GM19239 (cell line): ENCODE data around the gene LLGL2.

ENCODE experiments used
- DNase-seq: peaks from one replicate; pipeline ENCODE4 v3.0.0; 2011; ENCODE audit warnings: low spot score; ENCODE audit not compliant: insufficient read length
- FAIRE-seq: peaks from 2 replicates; lab custom pipeline; 2011; peaks lifted over from hg19 to GRCh38; lab: Jason Lieb, UNC

The LLGL2 gene

DNA sequence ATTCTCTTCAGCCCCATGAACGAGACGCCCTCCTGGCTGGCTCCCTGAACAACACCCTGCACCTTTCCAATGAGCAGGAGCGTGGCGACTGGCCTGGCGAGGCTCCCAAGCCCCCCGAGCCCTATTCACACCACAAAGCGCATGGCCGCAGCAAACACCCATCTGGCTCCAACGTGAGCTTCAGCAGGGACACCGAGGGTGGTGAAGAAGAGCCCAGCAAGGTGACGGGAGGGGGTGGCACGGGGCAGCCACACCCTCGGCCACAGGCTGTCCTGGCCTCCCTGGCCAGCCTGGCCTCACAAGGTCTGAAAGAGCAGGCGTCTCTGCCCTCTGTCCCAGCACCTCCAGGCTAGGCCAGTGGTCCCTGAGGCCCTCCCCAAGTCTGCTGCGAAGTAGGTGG, 33.8 kb upstream of the LLGL2 start:
- FAIRE-seq (no peak), DNase-seq (no peak)

DNA sequence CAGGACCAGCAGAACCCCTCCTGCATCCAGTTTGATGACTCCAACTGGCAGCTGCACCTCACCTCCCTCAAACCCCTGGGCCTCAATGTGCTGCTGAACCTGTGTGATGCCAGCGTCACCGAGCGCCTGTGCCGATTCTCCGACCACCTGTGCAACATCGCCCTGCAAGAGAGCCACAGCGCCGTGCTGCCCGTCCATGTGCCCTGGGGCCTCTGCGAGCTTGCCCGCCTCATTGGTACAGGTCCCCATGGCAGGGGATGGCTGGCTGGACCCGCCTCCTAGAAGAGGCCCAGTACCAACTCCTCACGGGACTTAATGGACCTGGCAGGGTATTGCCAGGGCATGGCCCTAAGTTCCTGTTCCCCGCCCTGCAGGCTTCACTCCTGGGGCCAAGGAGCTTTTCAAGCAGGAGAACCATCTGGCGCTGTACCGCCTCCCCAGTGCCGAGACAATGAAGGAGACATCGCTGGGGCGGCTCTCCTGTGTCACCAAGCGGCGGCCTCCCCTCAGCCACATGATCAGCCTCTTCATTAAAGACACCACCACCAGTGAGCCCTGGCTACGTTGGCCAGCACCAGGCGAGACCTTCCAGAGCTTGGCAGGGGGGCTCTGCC, 32.8 kb upstream of the LLGL2 start:
- no peak for FAIRE-seq
- DNase-seq, result no peak

DNA sequence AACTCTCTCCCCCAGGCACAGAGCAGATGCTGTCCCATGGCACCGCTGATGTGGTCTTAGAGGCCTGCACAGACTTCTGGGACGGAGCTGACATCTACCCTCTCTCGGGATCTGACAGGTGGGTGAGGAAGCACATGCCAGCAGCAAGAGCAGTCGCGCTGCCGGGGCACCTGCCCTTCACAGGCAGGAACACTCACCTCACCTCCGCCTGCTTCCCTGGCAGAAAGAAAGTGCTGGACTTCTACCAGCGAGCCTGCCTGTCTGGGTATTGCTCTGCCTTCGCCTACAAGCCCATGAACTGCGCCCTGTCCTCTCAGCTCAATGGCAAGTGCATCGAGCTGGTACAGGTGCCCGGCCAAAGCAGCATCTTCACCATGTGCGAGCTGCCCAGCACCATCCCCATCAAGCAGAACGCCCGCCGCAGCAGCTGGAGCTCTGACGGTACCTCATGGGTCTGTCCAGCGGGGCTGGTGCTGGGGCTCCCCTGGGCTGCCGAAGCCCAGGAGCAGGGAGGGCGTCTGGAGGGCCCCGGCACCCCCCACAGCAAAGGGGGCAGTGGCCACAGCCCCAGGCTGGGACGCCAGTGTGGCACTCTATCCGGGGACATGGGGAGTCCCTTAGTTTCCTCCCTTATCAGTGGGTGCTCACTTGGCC, 31.9 kb upstream of the LLGL2 start:
- no peak for FAIRE-seq

DNA sequence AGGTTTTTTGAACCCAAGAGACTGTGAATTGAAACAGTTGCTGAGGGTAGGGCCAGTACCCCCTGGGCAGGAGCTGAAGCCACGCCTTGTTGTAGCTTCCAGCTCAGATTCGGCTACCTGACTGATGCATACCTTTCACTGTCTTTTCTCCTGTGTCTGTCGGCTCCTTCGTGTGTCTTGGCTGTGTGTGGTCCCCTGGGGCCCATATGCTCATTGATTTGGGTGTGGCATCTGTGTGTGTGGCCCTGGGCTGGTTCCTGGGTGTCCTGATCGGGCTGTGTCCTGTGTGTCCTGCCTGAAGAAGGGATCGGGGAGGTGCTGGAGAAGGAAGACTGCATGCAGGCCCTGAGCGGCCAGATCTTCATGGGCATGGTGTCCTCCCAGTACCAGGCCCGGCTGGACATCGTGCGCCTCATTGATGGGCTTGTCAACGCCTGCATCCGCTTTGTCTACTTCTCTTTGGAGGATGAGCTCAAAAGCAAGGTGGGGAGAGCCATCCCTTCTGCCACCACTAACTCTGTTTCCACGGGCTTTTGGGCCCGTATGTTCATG, 31.1 kb upstream of the LLGL2 start:
- no peak for DNase-seq
- FAIRE-seq, result no peak

More for the DNA sequence above, 31.9 kb upstream of the LLGL2 start:
- DNase-seq, result no peak

DNA sequence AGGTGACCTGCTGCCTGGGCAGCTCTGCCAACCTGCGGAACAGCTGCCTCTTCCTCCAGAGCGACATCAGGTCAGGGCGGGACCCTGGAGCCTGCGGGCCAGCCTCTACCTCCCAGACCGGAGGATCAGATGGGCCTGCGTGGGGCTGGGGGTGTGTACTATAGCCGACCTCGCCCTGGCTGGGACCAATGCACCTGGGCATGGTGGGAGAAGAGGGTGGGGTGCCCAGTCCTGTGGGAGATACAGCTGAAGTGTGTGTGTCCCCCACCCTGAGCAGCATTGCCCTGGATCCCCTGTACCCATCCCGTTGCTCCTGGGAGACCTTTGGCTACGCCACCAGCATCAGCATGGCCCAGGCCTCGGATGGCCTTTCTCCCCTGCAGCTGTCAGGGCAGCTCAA, 29.5 kb upstream of the LLGL2 start:
- FAIRE-seq, result no peak

DNA sequence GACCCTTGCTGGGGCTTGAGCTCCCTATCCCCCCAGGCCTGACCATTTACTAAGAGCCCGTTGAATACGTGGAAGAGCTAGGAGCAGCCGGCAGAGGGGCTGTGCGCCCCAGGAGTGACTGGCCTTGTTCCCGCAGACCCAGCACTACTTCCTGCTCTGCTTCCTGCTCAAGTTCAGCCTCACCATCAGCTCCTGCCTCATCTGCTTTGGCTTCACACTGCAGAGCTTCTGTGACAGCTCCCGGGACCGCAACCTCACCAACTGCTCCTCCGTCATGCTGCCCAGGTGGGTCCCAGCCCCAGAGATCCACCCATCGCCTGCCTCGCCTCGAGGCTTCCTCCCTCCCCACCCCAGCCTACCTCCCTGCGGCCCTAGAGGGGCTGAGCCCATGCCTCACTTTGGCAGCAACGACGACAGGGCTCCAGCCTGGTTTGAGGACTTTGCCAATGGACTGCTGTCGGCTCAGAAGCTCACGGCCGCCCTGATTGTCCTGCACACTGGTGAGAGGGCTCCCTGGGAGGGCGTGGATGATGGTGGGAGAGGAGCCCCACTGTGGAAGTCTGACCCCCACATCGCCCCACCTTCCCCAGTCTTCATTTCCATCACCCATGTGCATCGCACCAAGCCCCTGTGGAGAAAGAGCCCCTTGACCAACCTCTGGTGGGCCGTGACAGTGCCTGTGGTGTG, 27.3 kb upstream of the LLGL2 start:
- FAIRE-seq, result no peak
- no peak for DNase-seq

More for the DNA sequence above, 29.5 kb upstream of the LLGL2 start:
- DNase-seq, result no peak

DNA sequence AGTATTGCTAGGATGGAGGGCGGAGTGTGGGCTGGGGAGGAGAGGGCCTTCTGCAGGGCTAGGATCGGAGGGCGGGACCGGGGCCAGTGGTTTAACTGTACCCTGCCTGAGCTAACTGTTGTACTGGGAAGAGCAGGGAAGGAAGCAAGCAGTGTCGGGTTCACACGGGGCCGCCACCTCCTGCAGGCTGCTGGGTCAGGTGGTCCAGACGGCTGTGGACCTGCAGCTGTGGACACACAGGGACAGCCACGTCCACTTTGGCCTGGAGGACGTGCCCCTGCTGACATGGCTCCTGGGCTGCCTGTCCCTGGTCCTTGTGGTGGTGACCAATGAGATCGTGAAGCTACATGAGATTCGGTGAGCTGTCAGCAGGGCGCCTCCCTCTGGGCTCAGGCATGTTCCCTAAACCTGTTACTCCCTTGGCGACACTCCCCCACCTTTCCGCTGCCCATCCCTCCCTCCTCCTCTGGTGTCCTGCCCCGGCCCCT, 26.7 kb upstream of the LLGL2 start:
- FAIRE-seq (no peak), DNase-seq (no peak)

DNA sequence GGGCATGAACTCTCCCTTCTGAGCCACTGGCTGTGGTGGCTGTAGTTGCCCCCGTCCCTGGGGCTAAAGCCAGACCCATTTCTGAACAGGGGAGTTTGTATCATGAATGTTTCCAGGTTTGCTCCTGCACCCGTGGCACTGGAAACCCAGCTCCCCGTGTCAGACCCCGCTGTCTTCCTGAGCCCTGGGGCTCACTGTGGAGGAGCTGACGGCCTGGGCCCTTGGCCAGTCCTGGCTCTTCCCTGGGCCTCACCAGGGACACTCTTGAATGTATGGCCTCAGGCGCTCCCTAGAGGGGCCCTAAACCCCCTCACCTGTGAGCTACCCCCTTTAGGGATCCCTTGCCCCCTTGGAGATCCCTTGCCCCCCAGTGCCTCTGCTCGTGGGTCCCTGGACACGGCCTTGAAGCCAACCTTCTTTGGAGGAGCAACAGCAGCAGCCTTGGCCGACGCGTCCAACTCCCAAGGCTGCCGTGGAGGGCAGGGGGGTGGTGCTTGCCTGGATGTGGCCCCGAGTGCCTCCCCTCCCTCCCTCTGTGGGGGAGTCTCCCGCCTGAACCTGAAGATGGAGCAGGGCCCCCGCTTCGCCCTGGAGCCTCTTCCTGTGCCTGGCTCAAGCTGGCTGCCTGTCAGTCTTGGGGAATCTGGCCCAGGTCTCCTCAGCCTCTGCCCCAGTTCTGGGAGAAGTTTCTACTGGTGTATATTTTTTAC, 26.0 kb upstream of the LLGL2 start:
- FAIRE-seq (no peak), DNase-seq (no peak)

DNA sequence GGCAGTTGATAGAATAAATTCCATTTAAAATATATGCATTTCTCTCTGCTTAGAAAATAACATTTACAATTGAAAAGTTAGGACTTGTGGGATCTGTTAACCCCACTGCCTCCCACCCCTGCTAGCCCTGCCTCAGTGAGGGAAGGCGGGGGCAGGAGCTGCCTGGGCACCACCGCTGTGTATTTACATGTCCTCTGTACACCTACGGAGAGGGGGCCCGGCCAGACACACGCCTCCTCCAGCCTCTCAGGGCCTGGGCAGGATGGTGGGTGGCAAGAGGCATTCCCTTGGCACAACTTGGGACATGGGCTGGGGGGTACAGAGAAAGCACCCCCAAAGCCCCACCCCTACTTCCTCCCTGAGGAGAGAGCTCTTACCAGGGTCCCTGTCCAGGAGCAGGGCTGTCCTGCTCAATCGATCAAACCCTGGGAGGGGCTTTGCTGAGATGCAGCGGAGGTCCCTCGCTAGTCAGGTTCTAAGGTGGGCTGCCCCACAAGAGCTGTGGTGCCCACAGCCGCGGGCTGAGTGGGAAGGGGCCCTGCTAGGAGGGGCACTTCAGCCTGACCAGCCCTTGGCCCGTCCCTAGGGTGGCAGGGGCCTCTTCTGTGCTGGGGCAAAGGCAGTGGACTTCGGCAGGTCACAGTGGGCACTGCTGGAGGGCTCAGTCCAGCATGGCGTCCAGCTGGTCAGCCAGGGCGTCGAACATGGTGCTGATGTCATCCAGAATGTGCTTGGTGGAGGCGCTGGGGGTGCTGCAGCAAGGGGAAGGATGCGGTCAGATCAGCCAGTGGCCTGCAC, 24.9 kb upstream of the LLGL2 start:
- DNase-seq, result no peak
- no peak for FAIRE-seq

DNA sequence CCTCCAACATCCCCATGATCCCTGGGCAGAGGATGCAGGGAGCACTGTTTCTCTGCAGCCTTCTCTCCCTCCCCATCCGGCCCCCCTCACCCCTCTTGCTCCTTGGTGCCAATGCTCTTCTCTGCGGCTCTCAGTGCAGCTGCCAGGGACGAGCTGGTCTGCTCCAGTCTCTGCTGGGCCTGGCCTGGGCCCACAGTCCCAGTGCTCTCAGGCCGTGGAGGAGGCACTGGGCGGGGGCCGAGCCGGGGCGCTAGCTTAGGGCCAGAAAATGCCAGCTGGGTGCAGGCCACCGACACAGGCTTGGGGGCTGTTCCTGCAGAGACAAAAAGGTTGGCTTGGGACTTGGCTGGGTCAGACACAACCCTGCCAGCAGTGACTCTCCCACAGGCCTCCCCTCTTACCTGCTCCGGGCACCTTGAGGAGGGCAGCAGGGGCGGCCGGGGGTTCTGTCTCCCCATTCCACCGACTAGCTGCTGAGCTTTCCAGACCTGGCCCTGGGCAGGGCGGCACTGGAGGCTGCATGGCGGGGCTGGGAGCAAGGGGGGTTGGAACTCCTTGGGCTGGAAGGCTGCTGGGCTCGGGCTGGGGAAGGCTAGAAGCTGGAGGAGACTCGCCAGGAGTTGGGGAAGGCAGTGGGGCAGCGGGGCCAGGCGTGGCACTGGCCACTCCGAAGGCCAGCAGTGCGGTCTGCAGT, 24.0 kb upstream of the LLGL2 start:
- no peak for FAIRE-seq
- no peak for DNase-seq

DNA sequence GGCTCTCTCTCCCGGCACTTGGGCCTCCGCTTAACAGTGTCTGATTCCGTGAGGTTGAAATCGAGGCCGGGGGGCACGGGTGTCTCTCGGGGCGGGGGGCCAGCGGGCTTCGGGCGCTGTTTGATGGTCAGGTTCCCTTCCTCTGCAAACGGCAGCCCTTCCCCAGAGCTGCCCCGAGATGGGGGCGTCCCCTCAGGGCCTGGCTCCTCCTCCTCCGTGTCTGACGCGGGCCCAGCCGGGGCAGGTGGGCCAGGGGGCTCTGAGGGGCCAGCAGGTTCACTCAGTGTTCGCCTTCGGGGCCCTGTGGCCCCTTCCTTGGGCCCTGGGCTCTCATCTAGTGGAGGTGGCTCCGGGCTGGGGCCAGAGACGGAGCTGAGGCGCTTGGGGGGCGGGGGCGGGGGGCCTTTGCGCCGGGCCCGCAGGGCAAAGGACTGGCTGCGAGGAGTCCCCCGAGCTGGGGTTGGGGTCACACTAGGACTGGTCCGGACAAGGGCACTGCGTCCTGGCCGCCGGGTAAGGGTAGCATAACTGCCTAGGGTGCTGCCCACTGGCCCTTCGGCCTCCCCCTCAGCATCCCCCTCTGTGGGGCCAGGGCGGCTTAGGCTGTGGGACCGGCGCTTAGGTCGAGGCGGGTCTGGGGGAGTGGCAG, 23.3 kb upstream of the LLGL2 start:
- DNase-seq (no peak), FAIRE-seq (no peak)

DNA sequence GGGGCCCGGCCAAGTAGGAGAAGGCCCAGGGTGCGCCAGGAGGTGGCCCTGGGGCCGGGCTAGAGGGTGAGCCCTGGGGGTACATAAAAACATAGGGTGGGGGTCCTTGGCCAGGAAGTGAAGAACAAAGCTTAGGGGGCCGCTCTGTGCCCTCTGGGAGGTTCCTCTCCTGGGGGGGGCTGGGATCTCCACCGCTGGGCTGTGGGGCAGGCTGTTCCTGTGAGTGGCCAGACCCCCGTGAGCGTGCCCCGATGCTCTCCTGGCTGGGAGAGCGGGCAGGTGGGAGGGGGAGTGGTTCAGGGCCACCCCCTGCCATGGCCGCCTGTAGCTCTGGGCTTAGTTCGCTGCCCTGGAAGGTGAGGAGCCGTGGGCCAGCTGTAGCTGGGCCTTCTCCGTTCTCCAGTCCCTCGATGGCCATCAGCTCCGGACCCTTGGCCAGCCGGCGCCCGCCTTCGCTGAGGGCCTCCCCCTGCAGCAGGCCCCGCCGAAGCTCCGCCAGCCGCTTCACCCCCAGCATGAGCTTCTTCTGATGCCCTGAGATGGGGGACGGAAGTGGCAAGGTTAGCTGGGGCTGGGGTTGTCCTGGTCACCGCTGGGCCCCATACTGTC, 22.7 kb upstream of the LLGL2 start:
- FAIRE-seq (no peak), DNase-seq (no peak)

DNA sequence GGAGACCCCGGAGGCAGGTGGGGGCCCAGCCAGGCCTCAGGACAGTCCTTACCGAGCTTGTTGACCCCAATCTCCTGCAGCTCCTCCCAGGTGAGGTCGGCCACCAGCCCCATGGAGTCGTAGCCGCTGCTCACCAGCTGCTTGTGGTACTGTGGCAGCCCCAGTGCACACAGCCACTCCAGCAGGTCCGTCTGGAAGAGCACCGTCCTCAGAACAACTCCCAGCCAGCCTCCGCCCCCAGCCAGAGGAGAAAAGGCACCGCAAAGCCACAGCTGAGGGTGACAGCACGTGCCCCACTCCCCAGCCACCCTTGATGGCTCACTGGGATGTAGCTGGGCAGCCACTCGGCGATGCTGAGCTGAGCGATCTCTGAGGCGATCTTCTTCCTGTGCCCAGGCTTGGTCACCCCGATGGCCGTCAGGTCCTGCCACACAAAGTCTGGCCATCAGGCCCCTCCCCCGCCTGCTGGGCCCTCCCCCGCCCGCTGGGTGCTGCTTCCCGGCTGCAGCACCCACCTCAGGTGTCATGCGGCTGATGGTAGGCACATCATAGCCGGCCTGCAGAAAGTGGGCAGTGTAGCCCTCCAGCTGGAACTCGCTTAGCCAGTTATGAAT, 22.1 kb upstream of the LLGL2 start:
- no peak for FAIRE-seq

DNA sequence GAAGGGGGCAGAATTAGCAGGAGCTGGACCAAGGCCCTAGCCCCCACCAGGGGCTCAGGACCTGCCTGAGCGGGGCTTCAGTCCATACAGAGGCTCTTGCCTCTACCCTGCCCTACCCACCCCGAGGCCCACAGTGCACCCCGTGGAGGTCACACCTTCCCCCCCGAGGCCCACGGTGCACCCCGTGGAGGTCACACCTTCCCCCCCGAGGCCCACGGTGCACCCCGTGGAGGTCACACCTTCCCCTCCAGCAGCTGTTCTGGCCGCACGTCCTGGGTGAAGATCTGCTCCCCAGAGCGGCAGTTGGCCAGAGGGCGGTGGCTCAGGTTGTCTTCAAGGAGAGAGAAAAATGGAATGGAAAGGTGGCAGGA, 21.5 kb upstream of the LLGL2 start:
- no peak for FAIRE-seq
- no peak for DNase-seq

More for the DNA sequence above, 22.1 kb upstream of the LLGL2 start:
- no peak for DNase-seq

DNA sequence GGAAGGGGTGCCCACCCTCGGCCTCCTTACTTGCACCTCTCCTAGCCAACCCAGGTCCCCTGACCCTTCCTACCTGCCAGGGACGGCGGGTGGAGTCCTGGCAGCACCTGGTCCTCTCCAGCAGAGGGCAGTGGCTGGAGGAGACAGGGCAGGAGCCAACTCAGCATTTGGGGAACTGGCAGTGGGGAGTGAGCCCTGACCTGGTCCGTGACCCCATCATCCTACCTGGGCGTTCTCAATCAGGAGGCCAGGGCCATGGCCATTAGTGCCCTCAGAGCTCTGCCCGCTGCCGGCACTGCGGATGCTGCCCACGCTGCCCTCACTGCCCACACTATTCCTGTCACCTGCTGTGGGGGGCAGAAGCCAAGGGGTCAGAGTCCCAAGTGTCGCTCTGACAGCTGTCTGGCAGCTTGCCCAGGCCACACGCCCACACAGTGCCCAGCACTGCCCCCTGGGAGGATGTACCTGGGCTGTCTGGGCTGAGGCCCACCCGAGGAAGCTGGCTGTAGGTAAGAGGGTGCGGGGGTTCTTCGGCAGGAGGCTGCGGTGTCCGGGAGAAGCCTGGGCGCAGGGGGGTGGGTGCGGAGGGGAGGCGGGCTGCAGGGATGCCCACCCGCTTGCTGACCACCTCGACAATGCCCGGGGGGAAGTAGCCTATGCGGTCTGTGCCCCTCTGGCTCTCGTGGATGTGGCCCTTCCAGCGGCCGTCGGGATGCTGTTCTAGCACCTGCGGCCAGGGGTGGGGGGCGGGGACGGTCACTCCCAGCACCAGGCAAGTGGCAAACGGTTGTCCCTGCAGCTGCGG, 20.9 kb upstream of the LLGL2 start:
- peak; percentile 42 for FAIRE-seq
- DNase-seq, result peak; percentile 95

DNA sequence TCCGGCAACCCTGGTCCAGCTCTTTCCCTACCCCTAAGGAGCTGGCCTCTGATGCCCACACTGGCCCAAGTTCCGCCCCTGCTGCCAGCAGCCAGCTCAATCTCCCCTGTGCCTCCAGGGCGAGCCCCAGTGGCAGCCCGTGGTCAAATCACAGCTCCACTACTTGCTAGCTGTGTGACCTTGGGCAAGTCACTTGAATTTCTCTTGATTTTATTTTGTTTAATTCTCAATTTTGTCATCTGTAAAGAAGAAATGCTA, 20.4 kb upstream of the LLGL2 start:
- no peak for DNase-seq
- FAIRE-seq, result no peak

DNA sequence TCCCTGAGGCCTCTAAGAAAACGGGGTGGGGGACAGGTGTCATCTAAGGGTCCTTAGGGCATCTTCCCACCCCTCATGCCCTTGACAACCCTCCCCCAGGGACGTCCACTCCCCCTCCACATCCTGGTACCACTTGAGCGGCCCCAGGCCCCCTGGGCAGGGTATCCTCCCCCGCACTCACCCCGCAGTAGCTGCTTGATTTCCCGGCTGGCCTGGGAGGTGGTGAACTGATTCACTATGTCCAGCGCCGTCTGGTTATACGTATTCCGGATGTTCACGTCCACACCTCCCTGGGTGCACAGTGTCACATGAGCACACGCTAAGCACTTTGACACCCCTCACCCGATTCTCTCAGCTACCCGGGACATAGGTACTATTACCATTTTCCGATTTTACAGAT, 19.9 kb upstream of the LLGL2 start:
- FAIRE-seq, result no peak
- DNase-seq, result no peak
